ENCODE measurements around the gene DDX39B. TPM values are rescaled to one million over a fixed set of nuclear protein-coding genes. Genes with fewer than 3 reads are reported as not detected.
"Not testable (repeated sequence)": the region's sequence is repeated elsewhere in the genome, so short reads cannot be mapped to it uniquely, and the experiment has no call there.

DDX39B gene
- total and polyA plus RNA-seq, 8 donors, result 201 to 685 (median 600) TPM

GRCh38 chr6:31521835-31522234 is 20.0 kb downstream of the DDX39B start:
- TF ChIP-seq, protein P1, sequence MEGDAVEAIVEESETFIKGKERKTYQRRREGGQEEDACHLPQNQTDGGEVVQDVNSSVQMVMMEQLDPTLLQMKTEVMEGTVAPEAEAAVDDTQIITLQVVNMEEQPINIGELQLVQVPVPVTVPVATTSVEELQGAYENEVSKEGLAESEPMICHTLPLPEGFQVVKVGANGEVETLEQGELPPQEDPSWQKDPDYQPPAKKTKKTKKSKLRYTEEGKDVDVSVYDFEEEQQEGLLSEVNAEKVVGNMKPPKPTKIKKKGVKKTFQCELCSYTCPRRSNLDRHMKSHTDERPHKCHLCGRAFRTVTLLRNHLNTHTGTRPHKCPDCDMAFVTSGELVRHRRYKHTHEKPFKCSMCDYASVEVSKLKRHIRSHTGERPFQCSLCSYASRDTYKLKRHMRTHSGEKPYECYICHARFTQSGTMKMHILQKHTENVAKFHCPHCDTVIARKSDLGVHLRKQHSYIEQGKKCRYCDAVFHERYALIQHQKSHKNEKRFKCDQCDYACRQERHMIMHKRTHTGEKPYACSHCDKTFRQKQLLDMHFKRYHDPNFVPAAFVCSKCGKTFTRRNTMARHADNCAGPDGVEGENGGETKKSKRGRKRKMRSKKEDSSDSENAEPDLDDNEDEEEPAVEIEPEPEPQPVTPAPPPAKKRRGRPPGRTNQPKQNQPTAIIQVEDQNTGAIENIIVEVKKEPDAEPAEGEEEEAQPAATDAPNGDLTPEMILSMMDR (IDR thresholded peaks at IDR 0.05), result no peak

GRCh38 chr6:31513456-31514165 is 28.2 kb downstream of the DDX39B start:
- Histone ChIP-seq H3K27me3 (no peaks in the 10 kb centered on the region), H3K27ac (no peak overlapping the region), H3K36me3 (peaks cover 0 to 29% of the 10 kb centered on the region in 2 donors), H3K4me1 (peaks cover 0 to 10% of the 10 kb centered on the region in 2 donors), H3K9me3 (no peaks in the 10 kb centered on the region), H3K4me3 (no peak overlapping the region)
- TF ChIP-seq, protein P1 (IDR thresholded peaks at IDR 0.05), result no peak
- no peak for ATAC-seq
- intact Hi-C loops (cut with DNase I), result no loop called here
- DNase-seq, result no peak

More at GRCh38 chr6:31521835-31522234, 20.0 kb downstream of the DDX39B start:
- H3K27me3 ChIP-seq, result no peaks in the 10 kb centered on the region
- H3K36me3 ChIP-seq, result no peaks in the 10 kb centered on the region
- H3K4me3 ChIP-seq, result no peak overlapping the region
- ATAC-seq (no peak), DNase-seq (no peak)
- intact Hi-C loops (cut with DNase I), result no loop called here
- no peak overlapping the region for H3K27ac ChIP-seq
- peaks cover 0 to 2% of the 10 kb centered on the region in 2 donors for H3K4me1 ChIP-seq
- H3K9me3 ChIP-seq, result no peaks in the 10 kb centered on the region

DNA sequence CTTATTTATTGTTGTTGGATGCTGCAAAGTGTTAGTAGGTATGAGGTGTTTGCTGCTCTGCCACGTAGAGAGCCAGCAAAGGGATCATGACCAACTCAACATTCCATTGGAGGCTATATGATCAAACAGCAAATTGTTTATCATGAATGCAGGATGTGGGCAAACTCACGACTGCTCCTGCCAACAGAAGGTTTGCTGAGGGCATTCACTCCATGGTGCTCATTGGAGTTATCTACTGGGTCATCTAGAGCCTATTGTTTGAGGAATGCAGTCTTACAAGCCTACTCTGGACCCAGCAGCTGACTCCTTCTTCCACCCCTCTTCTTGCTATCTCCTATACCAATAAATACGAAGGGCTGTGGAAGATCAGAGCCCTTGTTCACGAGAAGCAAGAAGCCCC is 31.8 kb downstream of the DDX39B start:
- DNase-seq (no peak), ATAC-seq (no peak)
- no peaks in the 10 kb centered on the region for H3K9me3 ChIP-seq
- TF ChIP-seq, protein P1 (IDR thresholded peaks at IDR 0.05), result no peak
- no peaks in the 10 kb centered on the region for H3K27me3 ChIP-seq
- H3K4me1 ChIP-seq, result no peaks in the 10 kb centered on the region
- intact Hi-C loops (cut with DNase I), result no loop called here
- peaks cover 0 to 62% of the 10 kb centered on the region in 2 donors for H3K36me3 ChIP-seq
- no peak overlapping the region for H3K4me3 ChIP-seq
- no peak overlapping the region for H3K27ac ChIP-seq

DNA sequence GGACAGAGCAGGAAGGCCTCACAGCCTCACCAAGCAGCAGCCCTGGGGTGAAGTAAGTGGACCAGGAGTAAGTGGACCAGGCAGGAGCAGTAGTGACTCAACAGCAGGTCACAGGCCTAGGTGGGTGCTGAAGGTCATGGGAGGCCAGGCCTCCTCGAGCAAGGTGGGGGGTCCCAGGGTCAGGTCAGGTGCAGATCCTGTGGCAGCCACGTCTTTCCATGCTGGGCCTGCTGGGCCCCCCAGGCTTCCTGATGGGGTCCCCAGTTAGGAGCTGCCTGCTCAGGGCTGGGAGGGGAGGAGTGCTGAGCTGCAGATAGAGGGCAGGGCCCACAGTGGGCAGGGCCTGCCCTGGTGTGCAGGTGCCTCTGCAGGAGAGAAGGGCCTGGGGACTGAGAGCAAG is 32.8 kb downstream of the DDX39B start:
- H3K27me3 ChIP-seq; H3K27ac ChIP-seq; H3K9me3 ChIP-seq; H3K4me3 ChIP-seq; intact Hi-C loops (cut with DNase I); DNase-seq; H3K4me1 ChIP-seq; ATAC-seq: not testable (repeated sequence)
- peaks cover 0 to 62% of the 10 kb centered on the region in 2 donors for H3K36me3 ChIP-seq

- Histone ChIP-seq H3K27me3 (no peaks in the 10 kb centered on the region), H3K9me3 (no peaks in the 10 kb centered on the region), H3K4me1 (peaks cover 0 to 12% of the 10 kb centered on the region in 2 donors), H3K36me3 (peaks cover 0 to 22% of the 10 kb centered on the region in 2 donors), H3K4me3 (no peak overlapping the region), H3K27ac (no peak overlapping the region)
- intact Hi-C loops (cut with DNase I), result no loop called here
- DNase-seq, result no peak
- TF ChIP-seq, protein P1 (IDR thresholded peaks at IDR 0.05), result no peak
- no peak for ATAC-seq
These were observed 39.2 kb downstream of the DDX39B start for GRCh38 chr6:31502586-31502985.

GRCh38 chr6:31499648-31500047 is 42.2 kb downstream of the DDX39B start:
- ATAC-seq, H3K27ac ChIP-seq, H3K4me3 ChIP-seq, H3K36me3 ChIP-seq, H3K9me3 ChIP-seq, H3K27me3 ChIP-seq, DNase-seq: not testable (repeated sequence)
- intact Hi-C loops (cut with DNase I), result loop anchor here in 1 of 2 donors (10.0 kb wide), 1 partner anchor 95 kb away; the partner anchor contains the start of gene NCR3
- peaks cover 0 to 37% of the 10 kb centered on the region in 2 donors for H3K4me1 ChIP-seq

Data from left lung (tissue), 10 donors.